Left cardiac atrium (tissue), 2 donors: Measurements from ENCODE around the gene RGS3. TPM values are rescaled to one million over a fixed set of nuclear protein-coding genes. Genes with fewer than 3 reads are reported as not detected.

Experiments
- total RNA-seq, 2 donors: library from RNA; stranded (reverse); fragmentation: NEBNext Ultra II Directional; extraction: Animal tissue kit (Norgen Biotek cat#: 25700); gene quantifications; one replicate each; pipeline ENCODE4 v1.2.1, GENCODE V29; 2021
- donor health status: DM: no; HTN: yes; CAD: no; lungs with severe emphysema.
- donor health status: DM: yes; HTN: yes; CAD: no.

Gene RGS3
- total RNA-seq, 2 donors from 2014 or later: 124 to 131 TPM

Other genes starting within 250 kb of the RGS3 start
- 10 to 100 TPM; 19.5 to 20.4 TPM for gene FKBP15, start 242.4 kb upstream of the RGS3 start, total RNA-seq
- 10 to 100 TPM; 13.8 to 23.4 TPM for gene SLC31A1, start 242.2 kb upstream of the RGS3 start, total RNA-seq
- gene CDC26, start 188.2 kb upstream of the RGS3 start, total RNA-seq: 10 to 100 TPM; 33.3 to 33.8 TPM
- 10 to 100 TPM in 1 of 2 donors, 1 to 10 TPM in 1; 9.9 to 14.3 TPM for gene PRPF4, start 188.1 kb upstream of the RGS3 start, total RNA-seq
- not detected for gene RNF183, start 160.4 kb upstream of the RGS3 start, total RNA-seq
- gene WDR31, start 123.5 kb upstream of the RGS3 start, total RNA-seq: 1 to 10 TPM; 4.9 to 5.7 TPM
- gene BSPRY, start 114.2 kb upstream of the RGS3 start, total RNA-seq: 1 to 10 TPM in 1 of 2 donors, under 1 TPM in 1; 0.27 to 1.6 TPM
- gene HDHD3, start 86.7 kb upstream of the RGS3 start, total RNA-seq: 10 to 100 TPM in 1 of 2 donors, 1 to 10 TPM in 1; 8.7 to 18.8 TPM
- 10 to 100 TPM; 32.8 to 39.1 TPM for gene ALAD, start 62.4 kb upstream of the RGS3 start, total RNA-seq
- 10 to 100 TPM; 21.9 to 22.9 TPM for gene POLE3, start 53.1 kb upstream of the RGS3 start, total RNA-seq
- under 1 TPM; 0.21 to 0.29 TPM for gene C9orf43, start 53.0 kb upstream of the RGS3 start, total RNA-seq